Liver (tissue), 9 donors: Measurements from ENCODE around the gene PTPN20. TPM values are rescaled to one million over a fixed set of nuclear protein-coding genes. Genes with fewer than 3 reads are reported as not detected.

Experiments used
- DNase-seq: peaks from one replicate; pipeline ENCODE4 v3.0.0-alpha.2; 2017; ENCODE audit warnings: low spot score
- H3K27ac ChIP-seq, 2 donors: one replicate each; pipeline ENCODE4 v1.7.0; 2013; ENCODE audit warnings: inconsistent platforms in 2 of 2, low read length in 2 of 2, control low read depth in 1 of 2, low read depth in 1 of 2, mild to moderate bottlenecking in 1 of 2
- H3K27me3 ChIP-seq, 4 donors: one replicate each; pipeline versions ENCODE4 v1.6.1 to v1.7.0; 2013; ENCODE audit warnings: low read length in 3 of 4, inconsistent platforms in 1 of 4, mild to moderate bottlenecking in 1 of 4, moderate library complexity in 1 of 4; ENCODE audit not compliant: control insufficient read depth in 4 of 4, insufficient read depth in 4 of 4
- H3K36me3 ChIP-seq, 4 donors: one replicate each; pipeline versions ENCODE4 v1.6.1 to v1.7.0; 2013; ENCODE audit warnings: low read length in 3 of 4, mild to moderate bottlenecking in 3 of 4, low read depth in 1 of 4, moderate library complexity in 1 of 4; ENCODE audit not compliant: control insufficient read depth in 4 of 4, insufficient read depth in 3 of 4
- H3K4me1 ChIP-seq, 4 donors: one replicate each; pipeline versions ENCODE4 v1.6.1 to v1.7.0; 2013; ENCODE audit warnings: low read length in 3 of 4, mild to moderate bottlenecking in 3 of 4, moderate library complexity in 1 of 4; ENCODE audit not compliant: control insufficient read depth in 4 of 4, insufficient read depth in 4 of 4
- H3K4me3 ChIP-seq, 3 donors: one replicate each; pipeline versions ENCODE4 v1.6.1 to v1.7.0; 2013; ENCODE audit warnings: low read length in 3 of 3, control low read depth in 1 of 3, low read depth in 1 of 3, mild to moderate bottlenecking in 1 of 3
- H3K9ac ChIP-seq, 2 donors: one replicate each; pipeline ENCODE4 v1.7.0; 2013; ENCODE audit warnings: low read length in 2 of 2, mild to moderate bottlenecking in 2 of 2, moderate library complexity in 2 of 2, control low read depth in 1 of 2, low read depth in 1 of 2
- H3K9me3 ChIP-seq, 4 donors: one replicate each; pipeline versions ENCODE4 v1.6.1 to v1.7.0; 2013; ENCODE audit warnings: low read length in 3 of 4; ENCODE audit not compliant: control insufficient read depth in 4 of 4
- ATF3 ChIP-seq: IDR thresholded peaks from 2 replicates; pipeline ENCODE4 v1.6.1; 2016; ENCODE audit warnings: antibody characterized with exemption
- EGR1 ChIP-seq, 2 donors: IDR thresholded peaks; 2 replicates each; pipeline ENCODE4 v1.6.1; 2016 to 2018; ENCODE audit warnings: antibody characterized with exemption in 2 of 2, low read depth in 2 of 2
- FOXA1 ChIP-seq: IDR thresholded peaks from 2 replicates; pipeline ENCODE4 v1.6.1; 2016; ENCODE audit warnings: antibody characterized with exemption
- FOXA2 ChIP-seq: IDR thresholded peaks from 2 replicates; pipeline ENCODE4 v1.6.1; 2016; ENCODE audit warnings: antibody characterized with exemption
- GABPA ChIP-seq, 2 donors: IDR thresholded peaks in 1 of 2; conservative IDR thresholded peaks in 1 of 2; 2 replicates each; pipeline ENCODE4 v1.6.1; 2016; ENCODE audit warnings: antibody characterized with exemption in 2 of 2, mild to moderate bottlenecking in 1 of 2, moderate library complexity in 1 of 2
- HNF4A ChIP-seq, 2 donors: conservative IDR thresholded peaks; 2 replicates each; pipeline ENCODE4 v1.6.1; 2016; ENCODE audit warnings: antibody characterized with exemption in 2 of 2, mild to moderate bottlenecking in 2 of 2
- HNF4G ChIP-seq: IDR thresholded peaks from 2 replicates; pipeline ENCODE4 v1.6.1; 2016; ENCODE audit warnings: antibody characterized with exemption
- JUND ChIP-seq, 2 donors: IDR thresholded peaks; 2 replicates each; pipeline ENCODE4 v1.6.1; 2016; ENCODE audit warnings: antibody characterized with exemption in 2 of 2
- MAX ChIP-seq: IDR thresholded peaks from 2 replicates; pipeline ENCODE4 v1.6.1; 2016; ENCODE audit warnings: antibody characterized with exemption
- RXRA ChIP-seq, 2 donors: IDR thresholded peaks; 2 replicates each; pipeline ENCODE4 v1.6.1; 2017 to 2018; ENCODE audit warnings: antibody characterized with exemption in 2 of 2, mild to moderate bottlenecking in 1 of 2
- SP1 ChIP-seq: IDR thresholded peaks from 2 replicates; pipeline ENCODE4 v1.6.1; 2018; ENCODE audit warnings: antibody characterized with exemption, mild to moderate bottlenecking
- TAF1 ChIP-seq: conservative IDR thresholded peaks from 2 replicates; pipeline ENCODE4 v1.6.1; 2016; ENCODE audit warnings: antibody characterized with exemption, mild to moderate bottlenecking
- YY1 ChIP-seq: IDR thresholded peaks from 2 replicates; pipeline ENCODE4 v1.6.1; 2016; ENCODE audit warnings: antibody characterized with exemption, mild to moderate bottlenecking
- ZBTB33 ChIP-seq: IDR thresholded peaks from 2 replicates; pipeline ENCODE4 v1.6.1; 2016; ENCODE audit warnings: antibody characterized with exemption
- WGBS: extraction: QIAGEN DNeasy Blood & Tissue Kit; methylation state at CpG from one replicate; pipeline ENCODE4 v1.1.7; 2013; 5-methylcytosine and 5-hydroxymethylcytosine counted together
- polyA plus RNA-seq, 2 donors: library from polyadenylated mRNA; stranded (reverse) in 1 of 2; unstranded in 1 of 2; fragments of 200-250 nt in 1 of 2; fragments of >200 nt in 1 of 2; fragmentation: Nextera tagmentation in 1 of 2; extraction: Ambion mirVana in 1 of 2; gene quantifications; one replicate each; pipeline versions ENCODE4 v1.2.1 to v1.2.3, GENCODE V29; 2013 to 2015
- total RNA-seq, 2 donors: library from RNA; depleted of rRNA; stranded (reverse); fragments of >200 nt; gene quantifications; one replicate each; pipeline ENCODE4 v1.2.3, GENCODE V29; 2014
- TF ChIP-seq, protein P1 (sequence below): IDR thresholded peaks from 2 replicates; pipeline ENCODE4 v1.6.1; 2016; ENCODE audit warnings: antibody characterized with exemption, mild to moderate bottlenecking
- donor health status: healthy.
- donor health status: healthy.
- donor health status: healthy.
- donor health status: healthy.
- donor health status: healthy.

Gene PTPN20
- total and polyA plus RNA-seq, 4 donors = 0.28 to 1.4 (median 0.80) TPM

DNA sequence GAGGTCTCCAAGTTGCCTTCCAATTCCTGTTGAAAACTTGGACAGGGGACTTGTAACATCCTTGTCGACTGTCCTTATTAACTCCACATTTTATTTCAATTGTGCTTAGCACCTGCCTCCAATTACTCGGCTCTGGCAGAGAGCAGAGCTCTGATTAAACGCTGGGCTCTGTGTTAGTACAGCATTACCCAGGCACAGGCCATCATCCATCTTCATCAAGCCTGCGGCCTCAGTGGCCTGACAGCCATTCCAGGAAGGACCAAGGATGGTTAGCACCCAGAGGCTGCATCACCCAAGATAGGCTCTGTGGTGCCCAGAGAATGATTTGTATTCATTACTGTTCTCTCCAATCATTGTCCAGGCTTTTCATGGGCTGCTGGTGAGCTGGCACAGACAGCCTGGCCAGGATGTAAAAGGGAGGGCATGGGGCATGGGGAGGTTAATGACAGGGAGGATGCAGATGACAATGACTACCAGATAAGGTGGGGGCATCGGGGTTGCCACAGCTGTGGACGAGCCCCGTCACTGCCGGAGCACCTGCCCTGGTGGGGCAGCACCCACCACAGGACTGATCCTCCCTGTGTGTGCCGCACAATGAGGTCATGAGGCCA is 123.3 kb downstream of the PTPN20 start (continued):
- TF ChIP-seq, protein P1, sequence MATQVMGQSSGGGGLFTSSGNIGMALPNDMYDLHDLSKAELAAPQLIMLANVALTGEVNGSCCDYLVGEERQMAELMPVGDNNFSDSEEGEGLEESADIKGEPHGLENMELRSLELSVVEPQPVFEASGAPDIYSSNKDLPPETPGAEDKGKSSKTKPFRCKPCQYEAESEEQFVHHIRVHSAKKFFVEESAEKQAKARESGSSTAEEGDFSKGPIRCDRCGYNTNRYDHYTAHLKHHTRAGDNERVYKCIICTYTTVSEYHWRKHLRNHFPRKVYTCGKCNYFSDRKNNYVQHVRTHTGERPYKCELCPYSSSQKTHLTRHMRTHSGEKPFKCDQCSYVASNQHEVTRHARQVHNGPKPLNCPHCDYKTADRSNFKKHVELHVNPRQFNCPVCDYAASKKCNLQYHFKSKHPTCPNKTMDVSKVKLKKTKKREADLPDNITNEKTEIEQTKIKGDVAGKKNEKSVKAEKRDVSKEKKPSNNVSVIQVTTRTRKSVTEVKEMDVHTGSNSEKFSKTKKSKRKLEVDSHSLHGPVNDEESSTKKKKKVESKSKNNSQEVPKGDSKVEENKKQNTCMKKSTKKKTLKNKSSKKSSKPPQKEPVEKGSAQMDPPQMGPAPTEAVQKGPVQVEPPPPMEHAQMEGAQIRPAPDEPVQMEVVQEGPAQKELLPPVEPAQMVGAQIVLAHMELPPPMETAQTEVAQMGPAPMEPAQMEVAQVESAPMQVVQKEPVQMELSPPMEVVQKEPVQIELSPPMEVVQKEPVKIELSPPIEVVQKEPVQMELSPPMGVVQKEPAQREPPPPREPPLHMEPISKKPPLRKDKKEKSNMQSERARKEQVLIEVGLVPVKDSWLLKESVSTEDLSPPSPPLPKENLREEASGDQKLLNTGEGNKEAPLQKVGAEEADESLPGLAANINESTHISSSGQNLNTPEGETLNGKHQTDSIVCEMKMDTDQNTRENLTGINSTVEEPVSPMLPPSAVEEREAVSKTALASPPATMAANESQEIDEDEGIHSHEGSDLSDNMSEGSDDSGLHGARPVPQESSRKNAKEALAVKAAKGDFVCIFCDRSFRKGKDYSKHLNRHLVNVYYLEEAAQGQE = no peak

DNA sequence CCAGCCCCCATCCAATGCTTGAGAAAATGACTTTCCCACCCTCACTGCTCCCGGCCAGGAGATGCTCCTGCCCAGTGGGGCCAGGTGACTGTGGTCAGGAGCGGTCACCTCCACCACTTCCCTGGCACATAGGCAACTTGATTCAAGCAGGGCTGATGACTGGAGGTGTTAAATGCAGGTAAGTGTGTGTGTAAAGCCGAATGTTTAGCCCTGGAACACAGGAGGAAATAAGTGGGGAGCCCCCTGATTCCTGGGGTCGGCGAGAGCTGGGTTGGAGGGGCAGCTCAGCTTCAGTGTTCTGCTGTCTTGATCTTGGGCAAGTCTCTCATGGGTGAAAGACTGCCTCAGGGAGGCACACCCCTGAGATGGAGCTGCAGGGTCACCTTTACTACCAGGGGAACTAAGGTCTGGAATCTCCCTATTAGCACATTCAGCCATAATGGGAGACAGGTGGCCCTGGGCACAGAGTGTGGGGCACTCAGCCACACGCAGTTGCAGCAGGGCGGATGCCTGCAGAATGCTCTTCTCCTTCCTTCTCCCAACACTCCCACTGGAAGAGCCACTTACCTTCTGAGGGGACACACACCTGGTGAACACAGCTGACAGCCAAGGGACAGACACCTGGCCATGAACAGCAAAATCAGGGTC is 124.1 kb downstream of the PTPN20 start:
- H3K9me3 ChIP-seq = no peaks in the 10 kb centered on the region
- no peak overlapping the region for H3K27ac ChIP-seq
- WGBS = 83% methylated on average over 7 of the region's 7 CpGs
- peaks cover 0 to 5% (median 0%) of the 10 kb centered on the region in 4 donors for H3K27me3 ChIP-seq
- no peaks in the 10 kb centered on the region for H3K36me3 ChIP-seq
- no peaks in the 10 kb centered on the region for H3K4me1 ChIP-seq
- no peak overlapping the region for H3K9ac ChIP-seq
- no peak overlapping the region for H3K4me3 ChIP-seq
- DNase-seq = no peak
- TF ChIP-seq ZBTB33 = no peak
- no peak for TF ChIP-seq HNF4G

- TF ChIP-seq EGR1 (IDR thresholded peaks at IDR 0.05; ENCODE audit: low read depth in 2 of 2) = no peak
- TF ChIP-seq GABPA (IDR thresholded peaks at IDR 0.05 in 1 of 2, conservative IDR thresholded peaks at IDR 0.05 in 1 of 2) = no peak
- TF ChIP-seq ATF3 = no peak
- TF ChIP-seq MAX = no peak
- no peak for TF ChIP-seq SP1
- TF ChIP-seq HNF4G = no peak
- no peak for TF ChIP-seq RXRA (IDR thresholded peaks at IDR 0.05)
- TF ChIP-seq FOXA1 = no peak
- TF ChIP-seq ZBTB33 = no peak
- TF ChIP-seq FOXA2 = no peak
- TF ChIP-seq YY1 = no peak
- TF ChIP-seq, protein P1 = no peak
- no peak for TF ChIP-seq HNF4A (conservative IDR thresholded peaks at IDR 0.05)
- TF ChIP-seq JUND (IDR thresholded peaks at IDR 0.05) = no peak
- TF ChIP-seq TAF1 = no peak
- no peak for DNase-seq
Measured at GRCh38 chr10:47035819-47036337, 124.7 kb downstream of the PTPN20 start.

More at GRCh38 chr10:47035819-47036337, 124.7 kb downstream of the PTPN20 start:
- Histone ChIP-seq H3K36me3 (no peaks in the 10 kb centered on the region), H3K4me3 (no peak overlapping the region), H3K9me3 (no peaks in the 10 kb centered on the region), H3K27ac (no peak overlapping the region), H3K4me1 (no peaks in the 10 kb centered on the region), H3K9ac (no peak overlapping the region), H3K27me3 (peaks cover 0 to 7% (median 0%) of the 10 kb centered on the region in 4 donors)
- WGBS = 87% methylated on average over 4 of the region's 4 CpGs
